Measurements from ENCODE around the gene THSD7B. TPM values are rescaled to one million over a fixed set of nuclear protein-coding genes. Genes with fewer than 3 reads are reported as not detected.
A peak's percentile ranks its signal among the peaks of the same experiment; 100 is the strongest.

Gene THSD7B
- total and polyA plus RNA-seq, 2 donors from 2014 or later = 0.34 to 0.85 TPM

- FAIRE-seq (no peak), DNase-seq (peak in 1 of 5 donors; percentile 51)
- Histone ChIP-seq H3K27me3 (ENCODE audit: control insufficient read depth, insufficient read depth, low read length) (no peaks in the 10 kb centered on the region), H3K9ac (ENCODE audit: low read length in 3 of 3) (no peak overlapping the region), H3K4me1 (ENCODE audit: control insufficient read depth in 2 of 3, insufficient read depth in 2 of 3, low read depth in 1 of 3, low read length in 3 of 3) (no peaks in the 10 kb centered on the region), H3K27ac (ENCODE audit: low read depth in 2 of 2, low read length in 2 of 2) (no peak overlapping the region), H3K9me3 (ENCODE audit: control insufficient read depth in 2 of 3, insufficient read depth in 1 of 3, low read length in 3 of 3) (no peaks in the 10 kb centered on the region), H3K36me3 (ENCODE audit: control insufficient read depth in 2 of 3, insufficient read depth in 3 of 3, low read length in 3 of 3) (no peaks in the 10 kb centered on the region), H3K4me3 (ENCODE audit: low read length in 3 of 3) (no peak overlapping the region)
- TF ChIP-seq, protein P1, sequence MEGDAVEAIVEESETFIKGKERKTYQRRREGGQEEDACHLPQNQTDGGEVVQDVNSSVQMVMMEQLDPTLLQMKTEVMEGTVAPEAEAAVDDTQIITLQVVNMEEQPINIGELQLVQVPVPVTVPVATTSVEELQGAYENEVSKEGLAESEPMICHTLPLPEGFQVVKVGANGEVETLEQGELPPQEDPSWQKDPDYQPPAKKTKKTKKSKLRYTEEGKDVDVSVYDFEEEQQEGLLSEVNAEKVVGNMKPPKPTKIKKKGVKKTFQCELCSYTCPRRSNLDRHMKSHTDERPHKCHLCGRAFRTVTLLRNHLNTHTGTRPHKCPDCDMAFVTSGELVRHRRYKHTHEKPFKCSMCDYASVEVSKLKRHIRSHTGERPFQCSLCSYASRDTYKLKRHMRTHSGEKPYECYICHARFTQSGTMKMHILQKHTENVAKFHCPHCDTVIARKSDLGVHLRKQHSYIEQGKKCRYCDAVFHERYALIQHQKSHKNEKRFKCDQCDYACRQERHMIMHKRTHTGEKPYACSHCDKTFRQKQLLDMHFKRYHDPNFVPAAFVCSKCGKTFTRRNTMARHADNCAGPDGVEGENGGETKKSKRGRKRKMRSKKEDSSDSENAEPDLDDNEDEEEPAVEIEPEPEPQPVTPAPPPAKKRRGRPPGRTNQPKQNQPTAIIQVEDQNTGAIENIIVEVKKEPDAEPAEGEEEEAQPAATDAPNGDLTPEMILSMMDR (IDR thresholded peaks at IDR 0.05; ENCODE audit: borderline replicate concordance, extremely low read depth, insufficient read depth) = no peak
- intact Hi-C loops (cut with DNase I) = no loop called here
Measured at GRCh38 chr2:136785215-136785614, 19.9 kb downstream of the THSD7B start.

DNA sequence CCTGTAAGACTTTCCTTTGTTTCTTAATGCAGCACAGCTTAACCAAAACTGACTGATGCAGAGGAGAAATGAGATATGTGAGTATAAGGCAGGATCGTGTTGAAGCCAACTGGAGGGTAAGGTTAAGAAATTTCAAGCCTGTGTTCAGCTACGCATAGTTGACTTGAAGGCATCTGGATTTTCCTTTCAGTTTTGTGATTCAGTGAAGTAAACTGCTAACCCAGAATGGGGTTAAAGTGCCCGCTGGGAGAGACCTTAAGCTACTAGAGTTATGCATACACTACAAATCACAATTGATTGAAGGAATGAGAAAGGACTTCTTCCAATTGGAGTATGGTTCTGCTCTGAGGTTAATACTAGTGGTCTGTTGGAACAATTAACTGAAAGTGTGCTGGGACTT lies 22.6 kb downstream of the THSD7B start:
- no peak overlapping the region for H3K4me3 ChIP-seq (ENCODE audit: low read length in 3 of 3)
- H3K9ac ChIP-seq (ENCODE audit: low read length in 3 of 3) = no peak overlapping the region
- no peak overlapping the region for H3K27ac ChIP-seq (ENCODE audit: low read depth in 2 of 2, low read length in 2 of 2)
- H3K27me3 ChIP-seq (ENCODE audit: control insufficient read depth, insufficient read depth, low read length) = no peaks in the 10 kb centered on the region
- TF ChIP-seq, protein P1 (IDR thresholded peaks at IDR 0.05; ENCODE audit: borderline replicate concordance, extremely low read depth, insufficient read depth) = no peak
- H3K36me3 ChIP-seq (ENCODE audit: control insufficient read depth in 2 of 3, insufficient read depth in 3 of 3, low read length in 3 of 3) = no peaks in the 10 kb centered on the region
- no peaks in the 10 kb centered on the region for H3K4me1 ChIP-seq (ENCODE audit: control insufficient read depth in 2 of 3, insufficient read depth in 2 of 3, low read depth in 1 of 3, low read length in 3 of 3)
- peak in 3 of 5 donors; percentile 9 to 53 (median 38) for DNase-seq
- intact Hi-C loops (cut with DNase I) = no loop called here
- no peak for FAIRE-seq
- no peaks in the 10 kb centered on the region for H3K9me3 ChIP-seq (ENCODE audit: control insufficient read depth in 2 of 3, insufficient read depth in 1 of 3, low read length in 3 of 3)

GRCh38 chr2:136796339-136796738 lies 31.0 kb downstream of the THSD7B start:
- H3K36me3 ChIP-seq (ENCODE audit: control insufficient read depth in 2 of 3, insufficient read depth in 3 of 3, low read length in 3 of 3) = no peaks in the 10 kb centered on the region
- H3K4me1 ChIP-seq (ENCODE audit: control insufficient read depth in 2 of 3, insufficient read depth in 2 of 3, low read depth in 1 of 3, low read length in 3 of 3) = no peaks in the 10 kb centered on the region
- intact Hi-C loops (cut with DNase I) = no loop called here
- FAIRE-seq = no peak
- TF ChIP-seq, protein P1 (IDR thresholded peaks at IDR 0.05; ENCODE audit: borderline replicate concordance, extremely low read depth, insufficient read depth) = peak; percentile 4
- H3K9ac ChIP-seq (ENCODE audit: low read length in 3 of 3) = no peak overlapping the region
- no peaks in the 10 kb centered on the region for H3K9me3 ChIP-seq (ENCODE audit: control insufficient read depth in 2 of 3, insufficient read depth in 1 of 3, low read length in 3 of 3)
- no peak overlapping the region for H3K4me3 ChIP-seq (ENCODE audit: low read length in 3 of 3)
- DNase-seq = no peak
- no peaks in the 10 kb centered on the region for H3K27me3 ChIP-seq (ENCODE audit: control insufficient read depth, insufficient read depth, low read length)
- H3K27ac ChIP-seq (ENCODE audit: low read depth in 2 of 2, low read length in 2 of 2) = no peak overlapping the region

DNA sequence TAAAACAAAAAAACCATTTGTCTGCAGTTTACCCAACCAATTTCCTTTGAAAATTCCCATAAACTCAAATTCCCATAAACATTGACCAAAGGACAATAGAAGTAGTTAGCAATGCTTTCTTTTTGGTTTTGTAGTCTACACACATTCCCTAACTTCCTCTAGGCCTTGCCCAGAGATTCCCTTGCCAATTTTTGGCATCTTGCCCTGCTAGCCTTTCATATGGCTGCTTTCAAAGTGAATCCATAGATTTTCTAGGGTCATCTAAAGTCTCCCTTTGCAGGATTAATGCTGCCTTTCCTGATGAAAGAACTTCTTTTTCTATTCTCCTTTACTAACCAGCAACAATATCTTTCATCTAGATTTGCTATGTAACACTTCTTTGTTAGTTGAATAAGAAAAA lies 33.4 kb downstream of the THSD7B start:
- TF ChIP-seq, protein P1 (IDR thresholded peaks at IDR 0.05; ENCODE audit: borderline replicate concordance, extremely low read depth, insufficient read depth) = no peak
- Histone ChIP-seq H3K9me3 (ENCODE audit: control insufficient read depth in 2 of 3, insufficient read depth in 1 of 3, low read length in 3 of 3) (no peaks in the 10 kb centered on the region), H3K27ac (ENCODE audit: low read depth in 2 of 2, low read length in 2 of 2) (no peak overlapping the region), H3K36me3 (ENCODE audit: control insufficient read depth in 2 of 3, insufficient read depth in 3 of 3, low read length in 3 of 3) (no peaks in the 10 kb centered on the region), H3K27me3 (ENCODE audit: control insufficient read depth, insufficient read depth, low read length) (no peaks in the 10 kb centered on the region), H3K4me3 (ENCODE audit: low read length in 3 of 3) (no peak overlapping the region), H3K4me1 (ENCODE audit: control insufficient read depth in 2 of 3, insufficient read depth in 2 of 3, low read depth in 1 of 3, low read length in 3 of 3) (no peaks in the 10 kb centered on the region), H3K9ac (ENCODE audit: low read length in 3 of 3) (no peak overlapping the region)
- FAIRE-seq = no peak
- peak in 1 of 5 donors; percentile 4 for DNase-seq
- intact Hi-C loops (cut with DNase I) = no loop called here
